NCI-H2029 treated with DMSO at 0.1 percent for 48 hours (cell line): ENCODE results near the gene TMEM218.

ENCODE experiments used
- DNase-seq: peaks from one replicate; lab custom pipeline; 2025; lab: John Stamatoyannopoulos, UW

TMEM218 gene

GRCh38 chr11:125111343-125112207 lies at the start of gene TMEM218:
TSS of gene TMEM218 (minus strand) at chr11:125111626. CDS start at chr11:125102241, 9,385 bp downstream.
- DNase-seq = peak; percentile 72

- DNase-seq = no peak
Measured at GRCh38 chr11:125157953-125158680, 46.7 kb upstream of the TMEM218 start.

- no peak for DNase-seq
Measured at GRCh38 chr11:125157118-125157733, 45.8 kb upstream of the TMEM218 start.

- DNase-seq = no peak
Measured at GRCh38 chr11:125156346-125157117, 45.1 kb upstream of the TMEM218 start.

- no peak for DNase-seq
Measured at GRCh38 chr11:125155767-125156166, 44.3 kb upstream of the TMEM218 start.

GRCh38 chr11:125155100-125155444 lies 43.6 kb upstream of the TMEM218 start:
- no peak for DNase-seq

GRCh38 chr11:125154378-125155099 lies 43.1 kb upstream of the TMEM218 start:
- DNase-seq = no peak

- DNase-seq = no peak
Measured at GRCh38 chr11:125153837-125154236, 42.4 kb upstream of the TMEM218 start.

GRCh38 chr11:125148743-125149142 lies 37.3 kb upstream of the TMEM218 start:
- no peak for DNase-seq

- DNase-seq = no peak
Measured at GRCh38 chr11:125148011-125148410, 36.6 kb upstream of the TMEM218 start.

GRCh38 chr11:125147280-125147679 lies 35.9 kb upstream of the TMEM218 start:
- DNase-seq = no peak

- DNase-seq = no peak
Measured at GRCh38 chr11:125146232-125146631, 34.8 kb upstream of the TMEM218 start.

- DNase-seq = no peak
Measured at GRCh38 chr11:125141686-125142535, 30.5 kb upstream of the TMEM218 start.

GRCh38 chr11:125141178-125141577 lies 29.8 kb upstream of the TMEM218 start:
- DNase-seq = no peak

- DNase-seq = no peak
Measured at GRCh38 chr11:125140233-125140632, 28.8 kb upstream of the TMEM218 start.

GRCh38 chr11:125139778-125140177 lies 28.4 kb upstream of the TMEM218 start:
- DNase-seq = no peak

GRCh38 chr11:125138966-125139365 lies 27.5 kb upstream of the TMEM218 start:
- DNase-seq = no peak

GRCh38 chr11:125136001-125136400 lies 24.6 kb upstream of the TMEM218 start:
- DNase-seq = no peak

GRCh38 chr11:125132596-125132995 lies 21.2 kb upstream of the TMEM218 start:
- DNase-seq = no peak

GRCh38 chr11:125132071-125132470 lies 20.6 kb upstream of the TMEM218 start:
- no peak for DNase-seq
